GM21367 (cell line): ENCODE data around the gene SLC29A2.
A peak's percentile ranks its signal among the peaks of the same experiment; 100 is the strongest.

Source experiments
- ATAC-seq: cut with Tn5 transposase; IDR thresholded peaks from one replicate; pipeline ENCODE4 v1.9.1; 2021; ENCODE audit not compliant: unreplicated experiment

The SLC29A2 gene

GRCh38 chr11:66371627-66372415, at the start of gene SLC29A2:
TSS of gene SLC29A2 (minus strand) at chr11:66371760. CDS start at chr11:66371591, 169 bp downstream.
- peak; percentile 39 for ATAC-seq

- ATAC-seq, result no peak
These were observed 49.3 kb upstream of the SLC29A2 start, which contains the start of gene NPAS4 for GRCh38 chr11:66420671-66421476. TSS of gene NPAS4 (plus strand) at chr11:66421035. CDS start at chr11:66421180, 145 bp downstream.

GRCh38 chr11:66419825-66420224, 48.3 kb upstream of the SLC29A2 start:
- no peak for ATAC-seq

GRCh38 chr11:66418986-66419308, 47.4 kb upstream of the SLC29A2 start:
- no peak for ATAC-seq

- no peak for ATAC-seq
These were observed 46.8 kb upstream of the SLC29A2 start for GRCh38 chr11:66418168-66418985.

GRCh38 chr11:66417000-66417399, 45.4 kb upstream of the SLC29A2 start:
- ATAC-seq, result no peak

GRCh38 chr11:66415423-66415822, 43.9 kb upstream of the SLC29A2 start:
- ATAC-seq, result no peak

GRCh38 chr11:66414120-66414934, 42.8 kb upstream of the SLC29A2 start:
- no peak for ATAC-seq

- ATAC-seq, result no peak
These were observed 41.6 kb upstream of the SLC29A2 start for GRCh38 chr11:66413167-66413566.

- no peak for ATAC-seq
These were observed 40.5 kb upstream of the SLC29A2 start for GRCh38 chr11:66412110-66412509.

- no peak for ATAC-seq
These were observed 39.8 kb upstream of the SLC29A2 start for GRCh38 chr11:66411323-66411722.

- ATAC-seq, result no peak
These were observed 38.6 kb upstream of the SLC29A2 start for GRCh38 chr11:66410191-66410590.

- ATAC-seq, result no peak
These were observed 37.7 kb upstream of the SLC29A2 start for GRCh38 chr11:66409226-66409625.

GRCh38 chr11:66408488-66409214, 37.1 kb upstream of the SLC29A2 start:
- ATAC-seq, result no peak

- no peak for ATAC-seq
These were observed 36.1 kb upstream of the SLC29A2 start for GRCh38 chr11:66407651-66408050.

- no peak for ATAC-seq
These were observed 22.4 kb upstream of the SLC29A2 start for GRCh38 chr11:66393954-66394353.

GRCh38 chr11:66391322-66391721, 19.8 kb upstream of the SLC29A2 start:
- no peak for ATAC-seq

GRCh38 chr11:66388780-66389386, 17.3 kb upstream of the SLC29A2 start:
- no peak for ATAC-seq
